Mesodermal cell (in vitro differentiated cells): ENCODE measurements around the gene RNF121.
A peak's percentile ranks its signal among the peaks of the same experiment; 100 is the strongest.

Experiments used
- H3K27ac ChIP-seq: 2 replicates; pipeline ENCODE4 v1.7.0; 2013; ENCODE audit warnings: mild to moderate bottlenecking, low read depth, low read length, moderate library complexity; ENCODE audit not compliant: severe bottlenecking
- H3K36me3 ChIP-seq: 2 replicates; pipeline ENCODE4 v1.7.1; 2013; ENCODE audit warnings: mild to moderate bottlenecking, low read length, moderate library complexity; ENCODE audit not compliant: control insufficient read depth, insufficient read depth
- H3K4me1 ChIP-seq: one replicate; pipeline ENCODE4 v1.7.1; 2013; ENCODE audit warnings: mild to moderate bottlenecking, low read length; ENCODE audit not compliant: insufficient read depth, control insufficient read depth, poor library complexity, severe bottlenecking
- H3K4me3 ChIP-seq: 2 replicates; pipeline ENCODE4 v1.7.0; 2013; ENCODE audit warnings: low read length, control low read depth, mild to moderate bottlenecking; ENCODE audit not compliant: insufficient read depth, poor library complexity, severe bottlenecking; ENCODE audit errors: extremely low read depth
- H3K9me3 ChIP-seq: 2 replicates; pipeline ENCODE4 v1.7.1; 2013; ENCODE audit warnings: mild to moderate bottlenecking, low read length, moderate library complexity; ENCODE audit not compliant: control insufficient read depth
- WGBS, 2 experiments: methylation state at CpG; one replicate each; pipeline ENCODE4 v1.1.5; 2013; ENCODE audit warnings: missing lambda C conversion rate in 2 of 2; ENCODE audit not compliant: insufficient coverage in 2 of 2; 5-methylcytosine and 5-hydroxymethylcytosine counted together

RNF121 gene

GRCh38 chr11:72039031-72039855 lies 110.4 kb downstream of the RNF121 start:
- 82 to 85% methylated on average over 4 to 5 of the region's 5 CpGs for WGBS, 2 experiments
- Histone ChIP-seq H3K9me3 (no peaks in the 10 kb centered on the region), H3K36me3 (peaks cover 50% of the 10 kb centered on the region), H3K27ac (peak overlapping the region; percentile 96), H3K4me3 (peak overlapping the region; percentile 55), H3K4me1 (peaks cover 26% of the 10 kb centered on the region)

GRCh38 chr11:72039856-72040401 lies 111.1 kb downstream of the RNF121 start:
- H3K36me3 ChIP-seq, result peaks cover 43% of the 10 kb centered on the region
- H3K27ac ChIP-seq, result peak overlapping the region; percentile 96
- 75 to 85% methylated on average over 3 to 6 of the region's 6 CpGs for WGBS, 2 experiments
- H3K4me1 ChIP-seq, result peaks cover 26% of the 10 kb centered on the region
- no peaks in the 10 kb centered on the region for H3K9me3 ChIP-seq
- H3K4me3 ChIP-seq, result peak overlapping the region; percentile 55

GRCh38 chr11:72040491-72041363 lies 111.9 kb downstream of the RNF121 start:
- Histone ChIP-seq H3K36me3 (peaks cover 41% of the 10 kb centered on the region), H3K4me1 (peaks cover 26% of the 10 kb centered on the region), H3K9me3 (no peaks in the 10 kb centered on the region), H3K4me3 (peak overlapping the region; percentile 55), H3K27ac (peak overlapping the region; percentile 96)
- 2 to 8% methylated on average over 8 to 14 of the region's 23 CpGs for WGBS, 2 experiments

GRCh38 chr11:72041364-72042063 lies 112.7 kb downstream of the RNF121 start:
- Histone ChIP-seq H3K9me3 (no peaks in the 10 kb centered on the region), H3K4me1 (peaks cover 26% of the 10 kb centered on the region), H3K36me3 (peaks cover 35% of the 10 kb centered on the region), H3K27ac (peak overlapping the region; percentile 96), H3K4me3 (peak overlapping the region; percentile 55)
- 12 to 18% methylated on average over 16 to 23 of the region's 23 CpGs for WGBS, 2 experiments

- Histone ChIP-seq H3K4me3 (peak overlapping the region; percentile 55), H3K27ac (peak overlapping the region; percentile 96), H3K9me3 (no peaks in the 10 kb centered on the region), H3K36me3 (peaks cover 34% of the 10 kb centered on the region), H3K4me1 (peaks cover 26% of the 10 kb centered on the region)
- WGBS, 2 experiments, result 33 to 58% methylated on average over 3 to 4 of the region's 5 CpGs
These were observed 113.4 kb downstream of the RNF121 start for GRCh38 chr11:72042064-72042745.

GRCh38 chr11:72045849-72046248 lies 117.0 kb downstream of the RNF121 start:
- peaks cover 6% of the 10 kb centered on the region for H3K4me1 ChIP-seq
- H3K27ac ChIP-seq, result no peak overlapping the region
- no peaks in the 10 kb centered on the region for H3K9me3 ChIP-seq
- WGBS, 2 experiments, result 84 to 95% methylated on average over 5 of the region's 5 CpGs
- peaks cover 42% of the 10 kb centered on the region for H3K36me3 ChIP-seq
- H3K4me3 ChIP-seq, result no peak overlapping the region
